ENCODE data around the gene CD52. TPM values are rescaled to one million over a fixed set of nuclear protein-coding genes. Genes with fewer than 3 reads are reported as not detected.

The CD52 gene
- total and polyA plus RNA-seq, 2 of the 13 experiments (the other 11 are each of a cell fraction or from before 2014, with no cell fraction given), result 0.32 TPM; not detected in 1

GRCh38 chr1:26300578-26301275, 17.0 kb upstream of the CD52 start:
- CTCF ChIA-PET (ENCODE audit: low intra/inter-chr PET ratio, low total read pairs), result no interaction called here
- H3K36me3 ChIP-seq (replicated peaks in 1 of 2; ENCODE audit: control insufficient read depth in 1 of 2, insufficient read depth in 2 of 2, low read length in 2 of 2), result peaks cover 0 to under 1% of the 10 kb centered on the region in 2 experiments; a peak in 1 of 5 replicates
- H3K4me1 ChIP-seq (ENCODE audit: insufficient read depth, low read length), result peaks cover 19% of the 10 kb centered on the region
- H3K9ac ChIP-seq (ENCODE audit: insufficient read depth, low read depth, low read length), result no peak overlapping the region
- H3K9me3 ChIP-seq (ENCODE audit: low read length), result no peaks in the 10 kb centered on the region
- H3K4me2 ChIP-seq (ENCODE audit: low read depth, low read length), result no peak overlapping the region
- H3K27ac ChIP-seq (ENCODE audit: extremely low read length, insufficient read depth, low read length), result no peak overlapping the region
- in situ Hi-C loops (cut with HindIII; ENCODE audit: extremely low pct_ligation_motif_present, low pct_unique_long_range_greater_than_20kb), result no loop called here
- no TSS peak for BruUV-seq (replicated peaks)
- no peaks in the 10 kb centered on the region for H3K79me2 ChIP-seq (ENCODE audit: insufficient read depth, low read length)
- FAIRE-seq, result no peak
- no peak overlapping the region for H3K4me3 ChIP-seq (replicated peaks in 1 of 3; ENCODE audit: insufficient read depth in 1 of 3, low read depth in 2 of 3, low read length in 3 of 3)
- intact Hi-C loops (cut with micrococcal nuclease; ENCODE audit: unreplicated experiment), result no loop called here
- H4K20me1 ChIP-seq (ENCODE audit: insufficient read depth, low read length), result no peaks in the 10 kb centered on the region
- H2AFZ ChIP-seq (ENCODE audit: low read length), result no peak overlapping the region
- 93% methylated on average over 11 of the region's 11 CpGs for WGBS (ENCODE audit: low lambda C conversion rate)
- no peaks in the 10 kb centered on the region for H3K27me3 ChIP-seq (ENCODE audit: control insufficient read depth in 1 of 2, insufficient read depth in 2 of 2, low read length in 2 of 2)
- no peak for DNase-seq (ENCODE audit: low spot score)
- POLR2A ChIA-PET, result no interaction called here
- TF ChIP-seq TOPORS (CRISPR knock-in tag; IDR thresholded peaks at IDR 0.05) (no peak), SOX6 (IDR thresholded peaks at IDR 0.05) (no peak), SOX6 (CRISPR knock-in tag; IDR thresholded peaks at IDR 0.05) (no peak), NFKB2 (CRISPR knock-in tag; IDR thresholded peaks at IDR 0.05; ENCODE audit: borderline replicate concordance) (no peak), ARNT (IDR thresholded peaks at IDR 0.05) (no peak), NFE2 (CRISPR knock-in tag; IDR thresholded peaks at IDR 0.05) (no peak), GATAD2A (CRISPR knock-in tag; IDR thresholded peaks at IDR 0.05) (no peak), ZNF292 (CRISPR knock-in tag; IDR thresholded peaks at IDR 0.05; ENCODE audit: borderline replicate concordance, low read depth) (no peak), ZNF256 (CRISPR knock-in tag; conservative IDR thresholded peaks at IDR 0.05) (no peak), ZMYM2 (CRISPR knock-in tag; IDR thresholded peaks at IDR 0.05) (no peak), FOXP1 (IDR thresholded peaks at IDR 0.05) (no peak), FOXP1 (CRISPR knock-in tag; IDR thresholded peaks at IDR 0.05) (no peak), PHF5A (CRISPR knock-in tag; IDR thresholded peaks at IDR 0.05; ENCODE audit: low read depth, unreplicated experiment) (no peak), ZNF770 (CRISPR knock-in tag; IDR thresholded peaks at IDR 0.05) (no peak), NFKBIZ (CRISPR knock-in tag; IDR thresholded peaks at IDR 0.05) (no peak), GABPA (IDR thresholded peaks at IDR 0.05; ENCODE audit: low read depth, low read length) (no peak), GABPA (CRISPR knock-in tag; IDR thresholded peaks at IDR 0.05; ENCODE audit: low read depth) (no peak), ZNF282 (IDR thresholded peaks at IDR 0.05; ENCODE audit: partially characterized antibody) (no peak), SP5 (CRISPR knock-in tag; IDR thresholded peaks at IDR 0.05; ENCODE audit: borderline replicate concordance, low read depth) (no peak)
- TF ChIP-seq, protein P1, sequence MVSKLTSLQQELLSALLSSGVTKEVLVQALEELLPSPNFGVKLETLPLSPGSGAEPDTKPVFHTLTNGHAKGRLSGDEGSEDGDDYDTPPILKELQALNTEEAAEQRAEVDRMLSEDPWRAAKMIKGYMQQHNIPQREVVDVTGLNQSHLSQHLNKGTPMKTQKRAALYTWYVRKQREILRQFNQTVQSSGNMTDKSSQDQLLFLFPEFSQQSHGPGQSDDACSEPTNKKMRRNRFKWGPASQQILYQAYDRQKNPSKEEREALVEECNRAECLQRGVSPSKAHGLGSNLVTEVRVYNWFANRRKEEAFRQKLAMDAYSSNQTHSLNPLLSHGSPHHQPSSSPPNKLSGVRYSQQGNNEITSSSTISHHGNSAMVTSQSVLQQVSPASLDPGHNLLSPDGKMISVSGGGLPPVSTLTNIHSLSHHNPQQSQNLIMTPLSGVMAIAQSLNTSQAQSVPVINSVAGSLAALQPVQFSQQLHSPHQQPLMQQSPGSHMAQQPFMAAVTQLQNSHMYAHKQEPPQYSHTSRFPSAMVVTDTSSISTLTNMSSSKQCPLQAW (CRISPR knock-in tag; IDR thresholded peaks at IDR 0.05), result no peak
- TF ChIP-seq, protein P2, sequence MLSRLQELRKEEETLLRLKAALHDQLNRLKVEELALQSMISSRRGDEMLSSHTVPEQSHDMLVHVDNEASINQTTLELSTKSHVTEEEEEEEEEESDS (CRISPR knock-in tag; IDR thresholded peaks at IDR 0.05; ENCODE audit: borderline replicate concordance), result no peak
- TF ChIP-seq, protein P3, sequence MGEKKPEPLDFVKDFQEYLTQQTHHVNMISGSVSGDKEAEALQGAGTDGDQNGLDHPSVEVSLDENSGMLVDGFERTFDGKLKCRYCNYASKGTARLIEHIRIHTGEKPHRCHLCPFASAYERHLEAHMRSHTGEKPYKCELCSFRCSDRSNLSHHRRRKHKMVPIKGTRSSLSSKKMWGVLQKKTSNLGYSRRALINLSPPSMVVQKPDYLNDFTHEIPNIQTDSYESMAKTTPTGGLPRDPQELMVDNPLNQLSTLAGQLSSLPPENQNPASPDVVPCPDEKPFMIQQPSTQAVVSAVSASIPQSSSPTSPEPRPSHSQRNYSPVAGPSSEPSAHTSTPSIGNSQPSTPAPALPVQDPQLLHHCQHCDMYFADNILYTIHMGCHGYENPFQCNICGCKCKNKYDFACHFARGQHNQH (CRISPR knock-in tag; IDR thresholded peaks at IDR 0.05), result no peak
- no peak for ATAC-seq

Data from HepG2 (cell line).